ENCODE results near the gene FBLIM1. TPM values are rescaled to one million over a fixed set of nuclear protein-coding genes. Genes with fewer than 3 reads are reported as not detected.

Gene FBLIM1
- total RNA-seq, 4 donors from 2014 or later = 11.4 to 28.0 (median 25.9) TPM

DNA sequence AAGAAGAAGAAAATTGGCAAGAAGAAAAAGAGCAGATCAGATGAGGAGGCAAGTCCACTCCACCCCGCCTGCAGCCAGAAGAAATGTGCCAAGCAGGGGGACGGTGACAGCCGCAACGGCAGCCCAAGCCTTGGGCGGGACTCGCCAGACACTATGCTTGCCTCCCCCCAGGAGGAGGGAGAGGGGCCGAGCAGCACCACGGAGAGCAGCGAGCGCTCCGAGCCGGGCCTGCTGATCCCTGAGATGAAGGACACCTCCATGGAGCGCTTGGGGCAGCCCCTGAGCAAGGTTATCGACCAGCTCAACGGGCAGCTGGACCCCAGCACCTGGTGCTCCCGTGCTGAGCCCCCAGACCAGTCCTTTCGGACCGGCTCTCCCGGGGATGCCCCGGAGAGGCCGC lies 31.6 kb upstream of the FBLIM1 start:
- Histone ChIP-seq H3K36me3 (peaks cover 53 to 70% of the 10 kb centered on the region in 2 donors), H3K27me3 (no peaks in the 10 kb centered on the region), H3K4me1 (peaks cover 3 to 5% of the 10 kb centered on the region in 2 donors), H3K27ac (no peak overlapping the region), H3K4me3 (replicated peaks in 1 of 3) (no peak overlapping the region), H3K9me3 (no peaks in the 10 kb centered on the region)
- TF ChIP-seq POLR2A (IDR thresholded peaks at IDR 0.05) = no peak
- 86 to 93% methylated on average over 21 of the region's 21 CpGs for WGBS, 2 donors
- intact Hi-C loops (cut with DNase I) = no loop called here
- no peak for DNase-seq

DNA sequence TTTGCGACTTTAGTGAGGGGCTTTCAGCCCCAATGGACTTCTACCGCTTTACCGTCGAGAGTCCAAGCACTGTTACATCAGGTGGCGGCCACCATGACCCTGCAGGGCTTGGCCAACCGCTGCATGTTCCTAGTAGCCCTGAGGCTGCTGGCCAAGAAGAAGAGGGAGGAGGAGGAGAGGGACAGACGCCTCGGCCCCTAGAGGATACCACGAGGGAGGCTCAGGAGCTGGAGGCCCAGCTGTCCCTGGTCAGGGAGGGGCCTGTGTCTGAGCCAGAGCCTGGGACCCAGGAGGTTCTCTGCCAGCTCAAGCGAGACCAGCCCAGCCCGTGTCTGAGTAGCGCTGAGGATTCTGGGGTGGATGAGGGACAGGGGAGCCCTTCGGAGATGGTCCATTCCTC lies 31.2 kb upstream of the FBLIM1 start:
- TF ChIP-seq POLR2A (IDR thresholded peaks at IDR 0.05) (no peak), CTCF (IDR thresholded peaks at IDR 0.05) (no peak)
- WGBS, 2 donors = 86 to 90% methylated on average over 13 of the region's 13 CpGs
- no peak for DNase-seq
- Histone ChIP-seq H3K4me1 (peaks cover 7 to 9% of the 10 kb centered on the region in 2 donors), H3K27me3 (no peaks in the 10 kb centered on the region), H3K27ac (no peak overlapping the region), H3K4me3 (replicated peaks in 1 of 3) (no peak overlapping the region), H3K9me3 (no peaks in the 10 kb centered on the region), H3K36me3 (peaks cover 56 to 71% of the 10 kb centered on the region in 2 donors)
- intact Hi-C loops (cut with DNase I) = no loop called here

GRCh38 chr1:15727866-15728534 lies 30.6 kb upstream of the FBLIM1 start:
- Histone ChIP-seq H3K27ac (no peak overlapping the region), H3K4me1 (peaks cover 12 to 15% of the 10 kb centered on the region in 2 donors), H3K36me3 (peaks cover 56 to 71% of the 10 kb centered on the region in 2 donors), H3K9me3 (no peaks in the 10 kb centered on the region), H3K27me3 (no peaks in the 10 kb centered on the region), H3K4me3 (replicated peaks in 1 of 3) (no peak overlapping the region)
- WGBS, 2 donors = 95 to 97% methylated on average over 20 to 23 of the region's 23 CpGs
- DNase-seq = no peak
- intact Hi-C loops (cut with DNase I) = no loop called here
- no peak for TF ChIP-seq CTCF (IDR thresholded peaks at IDR 0.05)
- TF ChIP-seq POLR2A (IDR thresholded peaks at IDR 0.05) = no peak

DNA sequence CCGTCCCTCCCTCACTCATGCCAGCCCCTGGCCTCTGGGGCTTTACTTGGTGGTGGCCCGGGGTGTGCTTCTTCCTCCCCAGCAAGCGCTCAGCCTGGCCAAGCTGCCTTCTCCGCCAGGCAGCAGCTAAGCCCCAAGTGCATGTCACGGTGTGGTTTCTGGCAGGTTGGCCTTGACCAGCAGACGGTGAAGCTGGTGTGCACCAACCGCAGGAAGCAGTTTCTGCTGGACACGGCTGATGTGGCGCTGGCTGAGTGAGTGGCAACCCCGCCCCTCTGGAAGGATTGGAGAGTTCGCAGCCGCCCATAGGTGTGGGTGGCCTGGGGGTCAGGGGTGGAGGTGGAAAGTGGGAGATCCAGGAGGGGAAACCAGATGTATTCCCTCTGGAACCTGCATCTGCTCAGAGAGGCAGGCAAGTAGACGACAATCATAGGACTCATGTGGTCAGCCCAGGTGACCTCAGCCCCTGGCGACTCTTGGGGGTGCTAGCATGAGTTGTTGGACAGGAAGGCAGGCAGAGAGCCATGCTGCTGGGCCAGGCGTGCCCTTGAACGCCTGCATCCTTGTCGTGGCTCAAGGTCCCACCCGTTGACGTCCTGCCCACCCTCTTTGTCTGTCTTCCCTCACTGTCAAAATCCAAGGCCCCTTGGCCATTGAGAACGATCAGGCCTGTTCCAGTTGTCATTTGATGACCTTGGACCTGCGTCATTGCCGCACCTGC lies 29.5 kb upstream of the FBLIM1 start:
- TF ChIP-seq CTCF (IDR thresholded peaks at IDR 0.05) (no peak), POLR2A (IDR thresholded peaks at IDR 0.05) (no peak)
- Histone ChIP-seq H3K27me3 (no peaks in the 10 kb centered on the region), H3K4me3 (replicated peaks in 1 of 3) (no peak overlapping the region), H3K9me3 (no peaks in the 10 kb centered on the region), H3K36me3 (peaks cover 62 to 74% of the 10 kb centered on the region in 2 donors), H3K4me1 (peaks cover 12 to 26% of the 10 kb centered on the region in 2 donors), H3K27ac (no peak overlapping the region)
- no peak for DNase-seq
- intact Hi-C loops (cut with DNase I) = no loop called here
- WGBS, 2 donors = 91 to 92% methylated on average over 20 to 22 of the region's 22 CpGs

DNA sequence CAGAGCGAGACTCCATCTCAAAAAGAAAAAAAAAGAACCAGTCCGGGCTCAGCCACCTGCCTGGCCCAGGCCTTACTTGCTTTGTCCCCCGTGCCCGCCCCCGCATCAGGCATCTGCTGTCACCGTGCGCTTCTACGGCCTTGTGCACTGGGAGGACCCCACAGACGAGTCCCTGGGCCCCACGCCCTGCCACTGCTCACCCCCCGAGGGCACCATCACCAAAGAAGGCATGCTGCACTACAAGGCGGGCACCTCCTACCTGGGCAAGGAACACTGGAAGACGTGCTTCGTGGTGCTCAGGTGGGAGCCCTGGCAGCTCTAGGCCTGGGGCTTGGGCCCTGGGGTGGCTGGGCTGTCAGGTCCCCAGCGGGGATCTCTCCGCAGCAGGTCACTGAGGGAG lies 28.2 kb upstream of the FBLIM1 start:
- H3K27me3 ChIP-seq = no peaks in the 10 kb centered on the region
- DNase-seq = no peak
- WGBS, 2 donors = 96 to 97% methylated on average over 11 to 15 of the region's 16 CpGs
- TF ChIP-seq CTCF (IDR thresholded peaks at IDR 0.05) = no peak
- no peak for TF ChIP-seq POLR2A (IDR thresholded peaks at IDR 0.05)
- H3K27ac ChIP-seq = no peak overlapping the region
- intact Hi-C loops (cut with DNase I) = no loop called here
- H3K4me1 ChIP-seq = peaks cover 15 to 35% of the 10 kb centered on the region in 2 donors
- no peak overlapping the region for H3K4me3 ChIP-seq (replicated peaks in 1 of 3)
- H3K9me3 ChIP-seq = no peaks in the 10 kb centered on the region
- peaks cover 63 to 77% of the 10 kb centered on the region in 2 donors for H3K36me3 ChIP-seq

Measured in thyroid gland (tissue), 4 donors.